Measurements from ENCODE around the gene PCBD2. TPM values are rescaled to one million over a fixed set of nuclear protein-coding genes. Genes with fewer than 3 reads are reported as not detected.
"Not testable (repeated sequence)": the region's sequence is repeated elsewhere in the genome, so short reads cannot be mapped to it uniquely, and the experiment has no call there.

PCBD2 gene
- total RNA-seq, 2 donors from 2014 or later: 7.8 to 11.2 TPM

DNA sequence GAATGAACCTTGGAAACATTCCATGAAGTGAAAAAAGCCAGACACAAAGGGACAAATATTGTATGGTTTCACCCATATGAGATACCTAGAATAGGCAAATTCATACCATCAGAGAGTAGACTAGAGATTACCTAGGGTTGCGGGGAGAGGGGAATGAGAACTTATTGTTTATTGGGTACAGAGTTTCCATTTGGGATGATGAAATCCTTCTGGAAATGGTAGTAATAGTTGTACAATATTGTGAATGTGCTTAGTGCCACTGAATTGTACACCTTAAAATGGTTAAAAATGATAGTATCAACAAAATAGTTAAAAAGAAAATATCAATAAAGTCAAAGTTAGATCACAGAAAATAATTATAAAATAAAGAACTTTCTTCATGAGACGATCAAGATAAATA is 88.2 kb downstream of the PCBD2 start:
- H3K27me3 Mint-ChIP-seq: no peaks in the 10 kb centered on the region
- no peaks in the 10 kb centered on the region for H3K4me1 Mint-ChIP-seq
- H3K36me3 Mint-ChIP-seq (ENCODE audit: low read depth): no peaks in the 10 kb centered on the region

DNA sequence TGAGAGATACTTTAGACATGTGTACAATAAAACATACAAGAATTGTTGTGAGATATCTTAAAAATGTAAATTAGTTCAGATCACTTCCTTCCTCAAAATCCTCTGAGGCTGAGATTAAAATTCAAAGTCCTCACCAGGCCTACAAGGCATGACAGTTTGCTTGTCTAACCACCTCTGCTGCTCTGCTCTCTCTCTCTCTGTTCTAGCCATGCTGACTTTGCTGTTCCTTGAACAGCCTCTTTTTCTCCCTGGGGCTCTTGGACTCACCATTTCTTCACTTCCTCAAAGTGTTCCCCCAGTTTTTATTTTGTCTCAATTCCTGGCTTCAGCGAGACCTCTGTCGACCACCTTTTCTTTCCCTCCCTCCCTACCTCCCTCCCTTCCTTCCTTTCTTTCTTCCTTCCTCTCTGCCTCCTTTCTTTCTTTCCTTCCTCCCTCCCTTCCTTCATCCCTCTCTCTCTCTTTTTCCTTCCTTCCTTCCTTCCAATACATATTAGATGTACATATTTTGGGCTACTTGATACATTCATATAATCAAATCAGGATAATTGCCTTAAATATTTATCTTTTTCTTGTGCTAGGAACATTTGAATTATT is 89.7 kb downstream of the PCBD2 start:
- no peak for ATAC-seq (replicated peaks)
- no peaks in the 10 kb centered on the region for H3K9me3 Mint-ChIP-seq
- H3K27me3 Mint-ChIP-seq: no peaks in the 10 kb centered on the region
- H3K4me3 Mint-ChIP-seq: no peak overlapping the region
- H3K27ac Mint-ChIP-seq: no peak overlapping the region
- H3K4me1 Mint-ChIP-seq: no peaks in the 10 kb centered on the region
- no peaks in the 10 kb centered on the region for H3K36me3 Mint-ChIP-seq (ENCODE audit: low read depth)

More for the DNA sequence above, 88.2 kb downstream of the PCBD2 start:
- no peaks in the 10 kb centered on the region for H3K9me3 Mint-ChIP-seq
- no peak for ATAC-seq (replicated peaks)
- no peak overlapping the region for H3K4me3 Mint-ChIP-seq
- H3K27ac Mint-ChIP-seq: no peak overlapping the region

DNA sequence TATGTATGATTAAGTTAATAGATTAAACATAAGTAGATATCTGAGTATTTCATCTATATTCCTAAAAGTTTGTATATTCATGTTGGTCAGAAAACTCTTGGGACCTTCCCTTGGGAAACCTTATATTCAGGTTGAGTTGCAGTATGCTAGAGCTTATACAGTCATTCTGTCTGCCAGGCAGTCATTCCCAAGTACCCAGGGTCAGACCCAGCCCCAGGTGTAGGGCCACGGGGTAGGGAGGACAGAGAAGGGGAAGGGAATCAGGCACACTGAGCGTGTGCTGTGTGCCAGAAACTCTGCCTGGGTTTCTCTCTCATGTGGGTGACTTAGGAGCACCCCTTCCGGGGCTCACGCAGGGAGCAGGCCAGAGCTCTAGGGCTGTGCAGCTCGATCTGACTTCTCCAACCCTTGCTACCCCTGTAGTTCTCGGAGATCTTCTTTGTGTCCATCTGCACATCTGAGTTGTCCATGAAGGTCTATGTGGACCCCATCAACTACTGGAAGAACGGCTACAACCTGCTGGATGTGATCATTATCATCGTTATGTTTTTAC is 91.0 kb downstream of the PCBD2 start:
- ATAC-seq (replicated peaks): no peak
- Mint-ChIP-seq H3K27ac (no peak overlapping the region), H3K27me3 (no peaks in the 10 kb centered on the region), H3K4me3 (no peak overlapping the region), H3K36me3 (ENCODE audit: low read depth) (no peaks in the 10 kb centered on the region), H3K9me3 (no peaks in the 10 kb centered on the region), H3K4me1 (no peaks in the 10 kb centered on the region)

- Mint-ChIP-seq H3K4me3 (no peak overlapping the region), H3K27me3 (no peaks in the 10 kb centered on the region), H3K27ac (no peak overlapping the region), H3K36me3 (ENCODE audit: low read depth) (no peaks in the 10 kb centered on the region), H3K9me3 (no peaks in the 10 kb centered on the region), H3K4me1 (no peaks in the 10 kb centered on the region)
- no peak for ATAC-seq (replicated peaks)
Observed at GRCh38 chr5:134997015-134997414, 92.1 kb downstream of the PCBD2 start.

DNA sequence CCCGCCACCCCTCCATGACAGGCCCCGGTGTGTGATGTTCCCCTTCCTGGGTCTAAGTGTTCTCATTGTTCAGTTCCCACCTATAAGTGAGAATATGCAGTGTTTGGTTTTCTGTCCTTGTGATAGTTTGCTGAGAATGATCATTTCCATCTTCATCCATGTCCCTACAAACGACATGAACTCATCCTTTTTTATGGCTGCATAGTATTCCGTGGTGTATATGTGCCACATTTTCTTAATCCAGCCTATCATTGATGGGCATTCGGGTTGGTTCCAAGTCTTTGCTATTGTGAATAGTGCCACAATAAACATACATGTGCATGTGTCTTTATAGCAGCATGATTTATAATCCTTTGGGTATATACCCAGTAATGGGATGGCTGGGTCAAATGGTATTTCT is 93.1 kb downstream of the PCBD2 start:
- H3K9me3 Mint-ChIP-seq; ATAC-seq (replicated peaks); H3K4me3 Mint-ChIP-seq; H3K36me3 Mint-ChIP-seq (ENCODE audit: low read depth); H3K27me3 Mint-ChIP-seq; H3K4me1 Mint-ChIP-seq; H3K27ac Mint-ChIP-seq: not testable (repeated sequence)

DNA sequence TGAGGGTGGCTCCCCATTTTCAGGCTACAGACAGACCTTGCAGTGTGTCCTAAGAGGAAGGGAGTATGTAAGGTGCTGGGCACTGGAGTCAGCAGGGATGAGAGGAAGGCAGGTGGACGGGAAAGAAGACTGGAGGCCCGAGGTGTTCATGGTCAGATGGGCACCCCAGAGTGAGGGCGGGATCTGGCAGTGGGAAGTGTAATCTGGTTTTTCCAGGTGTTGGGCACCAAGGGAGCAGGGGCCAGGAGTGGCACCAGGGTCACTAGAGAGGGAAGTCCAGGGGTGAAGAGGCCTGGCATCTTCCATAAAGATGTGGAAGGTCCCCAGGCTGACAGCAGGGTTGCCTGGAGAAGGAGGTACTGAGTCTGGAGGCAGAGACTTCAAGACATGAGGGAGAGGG is 99.4 kb downstream of the PCBD2 start:
- Mint-ChIP-seq H3K27me3 (no peaks in the 10 kb centered on the region), H3K27ac (no peak overlapping the region), H3K4me1 (no peaks in the 10 kb centered on the region)

DNA sequence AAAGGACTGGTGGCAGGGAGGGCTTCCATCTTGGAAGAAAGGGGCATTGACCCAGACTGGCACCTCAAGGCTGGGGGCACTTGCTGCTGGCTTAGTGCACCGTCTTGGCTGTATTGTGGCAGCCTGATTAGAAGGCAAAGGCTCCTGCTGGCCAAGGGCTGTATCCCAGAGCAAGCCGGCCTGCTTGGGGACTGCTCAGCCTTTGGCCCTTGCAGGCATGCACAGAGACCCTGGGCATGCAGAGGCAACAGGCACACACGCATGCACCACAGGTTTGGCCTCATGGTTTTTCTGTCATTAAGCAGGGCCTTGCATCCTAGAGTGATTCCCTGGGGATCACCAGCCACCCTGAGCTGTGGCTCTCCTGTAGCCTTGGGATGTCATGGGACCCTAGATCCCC is 100.1 kb downstream of the PCBD2 start:
- Mint-ChIP-seq H3K36me3 (ENCODE audit: low read depth) (no peaks in the 10 kb centered on the region), H3K27ac (no peak overlapping the region), H3K9me3 (no peaks in the 10 kb centered on the region), H3K27me3 (no peaks in the 10 kb centered on the region), H3K4me1 (no peaks in the 10 kb centered on the region), H3K4me3 (no peak overlapping the region)
- no peak for ATAC-seq (replicated peaks)

More for the DNA sequence above, 99.4 kb downstream of the PCBD2 start:
- Mint-ChIP-seq H3K36me3 (ENCODE audit: low read depth) (no peaks in the 10 kb centered on the region), H3K4me3 (no peak overlapping the region), H3K9me3 (no peaks in the 10 kb centered on the region)
- ATAC-seq (replicated peaks): no peak

GRCh38 chr5:135007305-135007704 is 102.4 kb downstream of the PCBD2 start:
- Mint-ChIP-seq H3K4me3 (no peak overlapping the region), H3K27me3 (no peaks in the 10 kb centered on the region), H3K27ac (no peak overlapping the region), H3K4me1 (no peaks in the 10 kb centered on the region), H3K9me3 (no peaks in the 10 kb centered on the region), H3K36me3 (ENCODE audit: low read depth) (no peaks in the 10 kb centered on the region)
- ATAC-seq (replicated peaks): no peak

- H3K27me3 Mint-ChIP-seq: no peaks in the 10 kb centered on the region
Observed at GRCh38 chr5:135007749-135008363, 102.9 kb downstream of the PCBD2 start.

GRCh38 chr5:135008556-135008955 is 103.6 kb downstream of the PCBD2 start:
- H3K27ac Mint-ChIP-seq: no peak overlapping the region
- H3K4me1 Mint-ChIP-seq: no peaks in the 10 kb centered on the region
- no peaks in the 10 kb centered on the region for H3K9me3 Mint-ChIP-seq
- H3K27me3 Mint-ChIP-seq: no peaks in the 10 kb centered on the region
- H3K36me3 Mint-ChIP-seq (ENCODE audit: low read depth): no peaks in the 10 kb centered on the region
- no peak for ATAC-seq (replicated peaks)
- H3K4me3 Mint-ChIP-seq: no peak overlapping the region

More at GRCh38 chr5:135007749-135008363, 102.9 kb downstream of the PCBD2 start:
- Mint-ChIP-seq H3K4me1 (no peaks in the 10 kb centered on the region), H3K27ac (no peak overlapping the region), H3K9me3 (no peaks in the 10 kb centered on the region), H3K36me3 (ENCODE audit: low read depth) (no peaks in the 10 kb centered on the region), H3K4me3 (no peak overlapping the region)
- no peak for ATAC-seq (replicated peaks)

GRCh38 chr5:135008981-135009735 is 104.2 kb downstream of the PCBD2 start:
- Mint-ChIP-seq H3K4me1 (no peaks in the 10 kb centered on the region), H3K4me3 (no peak overlapping the region), H3K9me3 (no peaks in the 10 kb centered on the region), H3K27ac (no peak overlapping the region), H3K27me3 (no peaks in the 10 kb centered on the region), H3K36me3 (ENCODE audit: low read depth) (no peaks in the 10 kb centered on the region)
- no peak for ATAC-seq (replicated peaks)

GRCh38 chr5:135009736-135010501 is 105.0 kb downstream of the PCBD2 start:
- H3K4me3 Mint-ChIP-seq: no peak overlapping the region
- H3K9me3 Mint-ChIP-seq: no peaks in the 10 kb centered on the region
- no peaks in the 10 kb centered on the region for H3K4me1 Mint-ChIP-seq
- no peak for ATAC-seq (replicated peaks)
- H3K27ac Mint-ChIP-seq: no peak overlapping the region
- no peaks in the 10 kb centered on the region for H3K36me3 Mint-ChIP-seq (ENCODE audit: low read depth)
- H3K27me3 Mint-ChIP-seq: no peaks in the 10 kb centered on the region

DNA sequence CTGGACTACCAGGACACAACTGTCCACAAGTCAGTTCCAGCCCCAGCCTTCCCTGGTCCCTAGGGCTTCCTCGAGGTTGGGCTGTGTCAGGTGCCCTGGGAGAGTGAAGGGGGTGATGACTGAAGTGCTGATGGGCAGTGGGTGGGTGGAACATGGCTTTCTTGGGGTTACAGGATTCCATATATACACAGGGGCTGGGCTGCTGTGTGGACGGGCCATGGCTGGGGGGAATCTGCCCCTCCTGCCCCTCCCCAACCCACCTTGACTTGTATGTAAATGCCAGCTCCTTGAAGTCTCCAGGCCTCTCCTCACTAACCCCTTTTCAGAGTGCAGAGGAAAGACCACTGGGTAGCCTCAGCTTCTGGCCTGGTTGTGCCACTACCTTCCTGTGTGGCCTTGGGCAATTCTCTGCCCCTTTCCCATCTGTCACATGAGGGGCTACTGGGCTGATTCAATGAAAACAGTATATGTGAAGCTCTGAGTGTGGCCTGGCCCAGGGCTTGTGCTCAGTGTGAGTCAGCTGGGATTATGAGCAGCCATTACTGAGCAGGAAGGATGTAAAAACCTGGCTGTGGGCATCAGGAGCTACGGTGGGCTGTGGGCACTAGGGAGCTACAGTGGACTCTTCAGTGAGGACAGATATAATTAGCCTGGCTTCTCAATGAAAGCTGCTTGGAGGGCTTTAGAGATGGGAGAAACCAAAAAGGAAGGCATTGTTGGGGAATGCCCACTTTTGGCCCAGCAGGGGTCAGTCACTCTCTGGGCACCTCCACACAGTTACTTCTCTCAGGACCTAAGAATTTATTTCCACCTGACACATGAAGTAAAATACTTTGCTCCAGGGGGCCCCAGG is 105.8 kb downstream of the PCBD2 start:
- Mint-ChIP-seq H3K27me3 (no peaks in the 10 kb centered on the region), H3K4me1 (no peaks in the 10 kb centered on the region), H3K27ac (no peak overlapping the region), H3K4me3 (no peak overlapping the region), H3K36me3 (ENCODE audit: low read depth) (no peaks in the 10 kb centered on the region), H3K9me3 (no peaks in the 10 kb centered on the region)
- ATAC-seq (replicated peaks): no peak
